Tibial artery (tissue), 4 donors: Measurements from ENCODE around the gene ZFYVE9.

Experiments used
- DNase-seq, 2 donors: peaks; one replicate each; pipeline ENCODE4 v3.0.0-alpha.2; 2019
- H3K27ac ChIP-seq, 2 donors: fragments of 200-600 bp; sonication (generic) in 1 of 2; 1 replicate in 1 of 2; 2 replicates in 1 of 2; pipeline ENCODE4 v1.5.1; 2018 to 2019; ENCODE audit warnings: mild to moderate bottlenecking in 1 of 2
- H3K27me3 ChIP-seq, 2 donors: fragments of 200-600 bp; sonication (generic) in 1 of 2; one replicate each; pipeline versions ENCODE4 v1.5.1 to v1.6.0; 2016 to 2019
- H3K36me3 ChIP-seq, 3 donors: fragments of 200-600 bp; sonication (generic) in 2 of 3; one replicate each; pipeline ENCODE4 v1.5.1; 2016 to 2019; ENCODE audit warnings: mild to moderate bottlenecking in 2 of 3
- H3K4me1 ChIP-seq, 4 donors: fragments of 200-600 bp; sonication (generic) in 2 of 4; 1 replicate in 3 of 4; 2 replicates in 1 of 4; pipeline ENCODE4 v1.5.1; 2016 to 2019
- H3K4me3 ChIP-seq, 2 donors: fragments of 200-600 bp; sonication (generic) in 1 of 2; 1 replicate in 1 of 2; 2 replicates in 1 of 2; pipeline ENCODE4 v1.5.1; 2018 to 2019; ENCODE audit warnings: mild to moderate bottlenecking in 2 of 2
- H3K9me3 ChIP-seq, 3 donors: fragments of 200-600 bp; sonication (generic) in 1 of 3; one replicate each; pipeline ENCODE4 v1.5.1; 2016 to 2019
- CTCF ChIP-seq, 2 experiments: fragments of 200-600 bp in 1 of 2; fragments of 450-650 bp in 1 of 2; IDR thresholded peaks; one replicate each; pipeline ENCODE4 v1.5.1; 2017 to 2019; ENCODE audit warnings: antibody characterized with exemption in 2 of 2, mild to moderate bottlenecking in 1 of 2, moderate library complexity in 1 of 2
- intact Hi-C: fragments of 100-400 bp; cut with DNase I; formaldehyde crosslinking; loops from one replicate; pipeline ENCODE4 v1.15.0; 2023; ENCODE audit warnings: low total_unique reads

ZFYVE9 gene

GRCh38 chr1:52321061-52321460 lies 179.2 kb downstream of the ZFYVE9 start:
- Histone ChIP-seq H3K27me3 (no peaks in the 10 kb centered on the region), H3K27ac (no peak overlapping the region), H3K4me1 (no peaks in the 10 kb centered on the region), H3K36me3 (peaks cover 0 to 5% (median 0%) of the 10 kb centered on the region in 3 donors), H3K4me3 (no peak overlapping the region), H3K9me3 (no peaks in the 10 kb centered on the region)
- intact Hi-C loops = no loop called here
- DNase-seq = no peak
- TF ChIP-seq CTCF (IDR thresholded peaks at IDR 0.05) = no peak

GRCh38 chr1:52323731-52324130 lies 181.8 kb downstream of the ZFYVE9 start:
- no peaks in the 10 kb centered on the region for H3K27me3 ChIP-seq
- no peak overlapping the region for H3K4me3 ChIP-seq
- H3K9me3 ChIP-seq = no peaks in the 10 kb centered on the region
- no peak for TF ChIP-seq CTCF (IDR thresholded peaks at IDR 0.05)
- intact Hi-C loops = no loop called here
- DNase-seq = no peak
- H3K4me1 ChIP-seq = no peaks in the 10 kb centered on the region
- H3K27ac ChIP-seq = no peak overlapping the region
- peaks cover 0 to 5% (median 0%) of the 10 kb centered on the region in 3 donors for H3K36me3 ChIP-seq

GRCh38 chr1:52325786-52326185 lies 183.9 kb downstream of the ZFYVE9 start:
- no peak for DNase-seq
- TF ChIP-seq CTCF (IDR thresholded peaks at IDR 0.05) = no peak
- Histone ChIP-seq H3K9me3 (no peaks in the 10 kb centered on the region), H3K4me1 (no peaks in the 10 kb centered on the region), H3K4me3 (no peak overlapping the region), H3K27ac (no peak overlapping the region), H3K36me3 (peaks cover 0 to 5% (median 0%) of the 10 kb centered on the region in 3 donors), H3K27me3 (no peaks in the 10 kb centered on the region)
- intact Hi-C loops = no loop called here

GRCh38 chr1:52328615-52329014 lies 186.7 kb downstream of the ZFYVE9 start:
- TF ChIP-seq CTCF (IDR thresholded peaks at IDR 0.05) = no peak
- Histone ChIP-seq H3K4me3 (no peak overlapping the region), H3K36me3 (peaks cover 0 to 11% (median 10%) of the 10 kb centered on the region in 3 donors), H3K27me3 (no peaks in the 10 kb centered on the region), H3K4me1 (no peaks in the 10 kb centered on the region), H3K9me3 (no peaks in the 10 kb centered on the region), H3K27ac (no peak overlapping the region)
- intact Hi-C loops = no loop called here
- DNase-seq = no peak

- no peak for DNase-seq
- Histone ChIP-seq H3K27me3 (no peaks in the 10 kb centered on the region), H3K4me3 (no peak overlapping the region), H3K36me3 (peaks cover 0 to 37% (median 30%) of the 10 kb centered on the region in 3 donors), H3K4me1 (no peaks in the 10 kb centered on the region), H3K9me3 (no peaks in the 10 kb centered on the region), H3K27ac (no peak overlapping the region)
- intact Hi-C loops = no loop called here
- no peak for TF ChIP-seq CTCF (IDR thresholded peaks at IDR 0.05)
Measured at GRCh38 chr1:52332411-52332810, 190.5 kb downstream of the ZFYVE9 start.
